Neural cell (in vitro differentiated cells): ENCODE results near the gene TBC1D5. TPM values are rescaled to one million over a fixed set of nuclear protein-coding genes. Genes with fewer than 3 reads are reported as not detected.

Experiments used
- H2AFZ ChIP-seq: fragments of 200-600, 300-800 bp; sonication (generic), shearing (Covaris generic); 2 replicates; pipeline ENCODE4 v1.6.0; 2014; ENCODE audit warnings: low read depth, mild to moderate bottlenecking, antibody characterized with exemption, low read length, moderate library complexity
- H3F3A ChIP-seq: fragments of 200-600 bp; shearing (Covaris generic); 2 replicates; pipeline ENCODE4 v1.6.1; 2016; ENCODE audit warnings: mild to moderate bottlenecking, moderate library complexity, mixed read lengths, antibody characterized with exemption, low read length; ENCODE audit not compliant: insufficient read depth, poor library complexity, severe bottlenecking
- H3K27ac ChIP-seq: fragments of 200-600, 300-800 bp; sonication (generic), shearing (Covaris generic); 2 replicates; pipeline ENCODE4 v1.5.1; 2014; ENCODE audit warnings: mild to moderate bottlenecking, low read length, moderate library complexity
- H3K27me3 ChIP-seq: fragments of 300-800, 200-600 bp; sonication (generic), shearing (Covaris generic); 2 replicates; pipeline ENCODE4 v1.6.0; 2014; ENCODE audit warnings: mild to moderate bottlenecking, low read depth, low read length, moderate library complexity; ENCODE audit not compliant: insufficient read depth
- H3K36me3 ChIP-seq: fragments of 300-800, 200-600 bp; sonication (generic), shearing (Covaris generic); 2 replicates; pipeline ENCODE4 v1.5.1; 2014; ENCODE audit warnings: mild to moderate bottlenecking, antibody characterized with exemption, low read length, moderate library complexity; ENCODE audit not compliant: insufficient read depth
- H3K4me2 ChIP-seq: fragments of 300-800, 200-600 bp; sonication (generic), shearing (Covaris generic); 2 replicates; pipeline ENCODE4 v1.6.0; 2014; ENCODE audit warnings: mild to moderate bottlenecking, low read length
- H3K4me3 ChIP-seq: fragments of 300-800, 200-600 bp; sonication (generic), shearing (Covaris generic); 2 replicates; pipeline ENCODE4 v1.5.1; 2014; ENCODE audit warnings: mild to moderate bottlenecking, low read length, moderate library complexity
- H3K79me2 ChIP-seq: fragments of 200-600 bp; shearing (Covaris generic); replicated peaks from 2 replicates; pipeline ENCODE4 v1.6.0; 2014; ENCODE audit warnings: mild to moderate bottlenecking, low read length, moderate library complexity; ENCODE audit not compliant: insufficient read depth
- H3K9ac ChIP-seq: fragments of 300-800, 200-600 bp; sonication (generic), shearing (Covaris generic); 2 replicates; pipeline ENCODE4 v1.6.1; 2016; ENCODE audit warnings: mild to moderate bottlenecking, low read length, mixed read lengths
- H3K9me2 ChIP-seq: fragments of 200-600 bp; shearing (Covaris generic); 2 replicates; pipeline ENCODE4 v1.6.1; 2016; ENCODE audit warnings: mild to moderate bottlenecking, low read length, mixed read lengths; ENCODE audit not compliant: insufficient read depth
- H3K9me3 ChIP-seq: fragments of 200-600, 300-800 bp; sonication (generic), shearing (Covaris generic); 2 replicates; pipeline ENCODE4 v1.6.1; 2016; ENCODE audit warnings: mild to moderate bottlenecking, mixed run types, low read length, moderate library complexity, mixed read lengths
- H4K20me1 ChIP-seq: fragments of 200-600 bp; shearing (Covaris generic); 2 replicates; pipeline ENCODE4 v1.6.1; 2016; ENCODE audit warnings: mild to moderate bottlenecking, mixed run types; ENCODE audit not compliant: insufficient read depth
- CTCF ChIP-seq: fragments of 450-650 bp; IDR thresholded peaks from 2 replicates; pipeline ENCODE4 v1.5.1; 2014; ENCODE audit warnings: antibody characterized with exemption, mild to moderate bottlenecking, moderate library complexity; ENCODE audit not compliant: poor library complexity, severe bottlenecking
- EP300 ChIP-seq: fragments of 450-650 bp; conservative IDR thresholded peaks from 2 replicates; pipeline ENCODE4 v1.6.1; 2014; ENCODE audit warnings: antibody characterized with exemption, mild to moderate bottlenecking, moderate library complexity; ENCODE audit not compliant: poor library complexity, severe bottlenecking
- EZH2 ChIP-seq: fragments of 200-600, 300-800 bp; shearing (Covaris generic), sonication (generic); IDR thresholded peaks from 2 replicates; pipeline ENCODE4 v1.6.1; 2014; ENCODE audit warnings: antibody characterized with exemption, low read length, borderline replicate concordance, mild to moderate bottlenecking; ENCODE audit not compliant: insufficient read depth, poor library complexity, severe bottlenecking
- MXI1 ChIP-seq: fragments of 450-650 bp; conservative IDR thresholded peaks from 2 replicates; pipeline ENCODE4 v1.6.1; 2014; ENCODE audit warnings: antibody characterized with exemption, mild to moderate bottlenecking; ENCODE audit not compliant: poor library complexity, severe bottlenecking
- POLR2AphosphoS5 ChIP-seq: IDR thresholded peaks from 2 replicates; pipeline ENCODE4 v1.6.1; 2012
- RAD21 ChIP-seq: fragments of 450-650 bp; conservative IDR thresholded peaks from 2 replicates; pipeline ENCODE4 v1.6.1; 2014; ENCODE audit warnings: antibody characterized with exemption, mild to moderate bottlenecking, moderate library complexity
- REST ChIP-seq: IDR thresholded peaks from 2 replicates; pipeline ENCODE4 v1.6.1; 2012; ENCODE audit warnings: borderline replicate concordance
- SMC3 ChIP-seq: fragments of 450-650 bp; conservative IDR thresholded peaks from 2 replicates; pipeline ENCODE4 v1.6.1; 2014; ENCODE audit warnings: antibody characterized with exemption, mild to moderate bottlenecking, moderate library complexity; ENCODE audit not compliant: poor library complexity
- TAF1 ChIP-seq: IDR thresholded peaks from 2 replicates; pipeline ENCODE4 v1.6.1; 2012; ENCODE audit warnings: low read depth
- polyA plus RNA-seq: library from polyadenylated mRNA; depleted of rRNA; stranded (reverse); fragments of >200 nt; gene quantifications from 2 replicates; pipeline ENCODE4 v1.2.3, GENCODE V29; 2014

The TBC1D5 gene
- polyA plus RNA-seq, 1 donor from 2014 or later = 28.3 TPM

GRCh38 chr3:17634964-17635363, 107.5 kb downstream of the TBC1D5 start:
- Histone ChIP-seq H3K27ac (no peak overlapping the region), H3K4me3 (no peak overlapping the region), H2AFZ (no peak overlapping the region), H3K4me2 (no peak overlapping the region), H3F3A (no peaks in the 10 kb centered on the region), H3K27me3 (no peaks in the 10 kb centered on the region), H3K9ac (no peak overlapping the region), H3K9me3 (no peaks in the 10 kb centered on the region), H3K36me3 (no peaks in the 10 kb centered on the region), H4K20me1 (no peaks in the 10 kb centered on the region), H3K79me2 (no peaks in the 10 kb centered on the region), H3K9me2 (no peaks in the 10 kb centered on the region)
- TF ChIP-seq SMC3 (no peak), MXI1 (no peak), POLR2AphosphoS5 (no peak), TAF1 (no peak), REST (no peak), EZH2 (no peak), RAD21 (no peak), EP300 (no peak), CTCF (no peak)

GRCh38 chr3:17634201-17634600, 108.2 kb downstream of the TBC1D5 start:
- Histone ChIP-seq H2AFZ (no peak overlapping the region), H3K9me3 (no peaks in the 10 kb centered on the region), H3F3A (no peaks in the 10 kb centered on the region), H3K27ac (no peak overlapping the region), H4K20me1 (no peaks in the 10 kb centered on the region), H3K9ac (no peak overlapping the region), H3K79me2 (no peaks in the 10 kb centered on the region), H3K36me3 (no peaks in the 10 kb centered on the region), H3K4me2 (no peak overlapping the region), H3K27me3 (no peaks in the 10 kb centered on the region), H3K9me2 (no peaks in the 10 kb centered on the region), H3K4me3 (no peak overlapping the region)
- TF ChIP-seq REST (no peak), RAD21 (no peak), POLR2AphosphoS5 (no peak), EZH2 (no peak), MXI1 (no peak)
